Lung microvascular endothelial cell (primary cell): Measurements from ENCODE around the gene IGSF21. TPM values are rescaled to one million over a fixed set of nuclear protein-coding genes. Genes with fewer than 3 reads are reported as not detected.
"Not testable (repeated sequence)": the region's sequence is repeated elsewhere in the genome, so short reads cannot be mapped to it uniquely, and the experiment has no call there.

Experiments
- DNase-seq, 2 donors: peaks; one replicate each; pipeline versions ENCODE4 v3.0.0 to v3.0.0-alpha.2; 2010; ENCODE audit warnings: low read depth in 2 of 2
- total RNA-seq: library from RNA; depleted of rRNA; stranded (reverse); fragments of >200 nt; gene quantifications from 2 replicates; pipeline ENCODE4 v1.2.1, GENCODE V29; 2014

The IGSF21 gene
- total RNA-seq, 1 donor from 2014 or later, result not detected

DNA sequence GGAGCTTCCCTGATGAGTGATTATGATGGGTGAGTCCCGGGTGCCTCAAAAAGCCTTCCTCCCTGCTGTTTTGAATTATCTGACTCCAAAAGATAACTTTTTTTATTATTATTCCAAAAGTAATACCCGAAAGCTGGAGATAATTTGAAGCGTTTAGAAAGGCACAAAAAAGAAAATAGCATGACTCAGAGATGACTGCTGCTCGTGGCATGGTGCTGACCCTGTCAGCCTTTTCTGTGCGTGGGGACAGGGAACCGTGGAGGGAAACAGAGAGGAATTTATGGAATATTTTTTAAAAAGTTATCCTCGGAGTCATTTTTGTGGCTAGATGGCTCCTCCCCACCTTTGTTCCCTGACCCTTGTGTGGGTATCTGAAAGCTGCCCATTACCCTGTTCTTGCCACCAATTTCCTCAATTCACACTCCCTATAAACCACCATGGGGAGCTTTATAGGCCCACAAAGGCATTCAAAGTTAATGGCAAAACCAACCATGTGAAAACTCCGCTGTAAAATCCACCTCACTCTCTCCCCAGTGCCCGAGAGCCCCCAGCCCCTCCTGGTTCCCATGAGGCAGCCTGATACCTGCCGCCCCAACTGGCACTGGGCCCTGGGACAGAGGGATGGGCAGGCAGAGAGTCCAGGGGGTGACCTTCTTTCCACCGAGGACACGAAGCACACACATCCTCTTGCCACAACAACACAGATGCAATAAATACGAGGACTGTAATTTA lies 37.5 kb downstream of the IGSF21 start:
- DNase-seq, result no peak

DNA sequence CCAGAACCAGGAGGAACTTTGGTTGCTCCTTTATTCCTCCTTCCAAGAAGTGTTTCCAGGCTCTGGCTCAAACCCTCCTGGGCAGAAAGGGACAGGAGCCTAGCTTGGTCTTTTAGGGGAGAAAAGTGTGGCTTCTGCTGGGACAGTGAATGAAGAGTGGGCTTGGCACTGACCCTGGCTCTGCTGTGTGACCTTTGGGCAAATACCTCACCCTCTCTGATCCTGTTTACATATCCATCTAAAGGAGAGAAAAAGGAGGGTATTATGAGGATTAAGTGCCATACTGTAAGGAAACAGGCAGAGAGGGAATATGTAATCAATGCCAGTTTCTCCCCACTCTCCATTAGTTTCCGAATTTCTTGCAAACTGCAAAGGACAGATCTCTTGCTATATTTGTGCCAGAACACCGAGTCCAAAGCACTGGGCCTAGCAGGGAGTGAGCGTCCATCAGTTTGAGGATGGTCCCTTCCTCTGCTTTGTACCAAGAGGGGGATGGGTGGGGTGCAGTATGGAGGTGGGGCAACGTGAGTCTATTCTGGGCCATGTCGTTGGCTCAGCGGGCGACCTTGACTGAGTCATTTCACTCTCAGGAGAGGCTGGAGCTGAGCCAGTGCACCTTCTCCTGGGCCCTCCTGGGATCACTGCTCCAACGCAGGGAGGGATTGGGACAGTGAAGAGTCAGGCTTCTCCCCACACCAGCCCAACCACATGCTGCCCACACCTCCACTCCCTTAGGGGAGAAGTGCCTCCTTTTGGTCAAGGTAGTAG lies 38.4 kb downstream of the IGSF21 start:
- no peak for DNase-seq

DNA sequence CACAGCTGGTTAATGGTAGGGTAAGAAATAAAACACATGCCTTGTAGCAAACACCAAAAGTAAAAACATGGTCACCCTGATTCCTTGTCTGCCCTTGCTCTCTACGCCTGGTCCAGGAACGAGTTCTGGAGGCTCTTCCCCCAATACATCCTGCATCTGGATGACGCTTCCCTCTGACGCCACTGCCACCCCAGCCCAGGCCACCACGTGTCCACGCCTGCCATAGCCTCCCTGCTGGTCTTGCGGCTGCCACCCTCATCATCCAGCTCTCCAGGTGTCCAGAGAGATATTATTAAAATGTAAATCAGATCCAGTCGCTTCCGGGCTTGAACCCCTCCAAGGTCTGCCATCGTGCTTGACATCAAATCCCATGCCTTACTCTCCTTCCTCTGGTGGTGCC lies 39.3 kb downstream of the IGSF21 start:
- DNase-seq, result no peak

DNA sequence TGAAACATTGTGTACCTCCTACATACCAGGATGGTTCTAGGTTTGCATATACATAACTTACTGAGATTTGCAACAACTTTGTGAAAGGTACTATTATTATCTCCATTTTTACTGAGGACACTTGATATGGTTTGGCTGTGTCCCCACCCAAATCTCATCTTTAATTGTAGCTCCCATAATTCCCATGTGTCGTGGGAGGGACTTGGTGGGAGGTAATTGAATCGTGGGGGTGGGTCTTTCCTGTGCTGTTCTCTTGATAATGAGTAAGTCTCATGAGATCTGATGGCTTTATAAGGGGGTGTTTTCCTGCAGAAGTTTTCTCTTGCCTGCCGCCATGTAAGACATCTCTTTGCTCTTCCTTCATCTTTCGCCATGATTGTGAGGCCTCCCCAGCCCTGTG lies 40.1 kb downstream of the IGSF21 start:
- no peak for DNase-seq

DNA sequence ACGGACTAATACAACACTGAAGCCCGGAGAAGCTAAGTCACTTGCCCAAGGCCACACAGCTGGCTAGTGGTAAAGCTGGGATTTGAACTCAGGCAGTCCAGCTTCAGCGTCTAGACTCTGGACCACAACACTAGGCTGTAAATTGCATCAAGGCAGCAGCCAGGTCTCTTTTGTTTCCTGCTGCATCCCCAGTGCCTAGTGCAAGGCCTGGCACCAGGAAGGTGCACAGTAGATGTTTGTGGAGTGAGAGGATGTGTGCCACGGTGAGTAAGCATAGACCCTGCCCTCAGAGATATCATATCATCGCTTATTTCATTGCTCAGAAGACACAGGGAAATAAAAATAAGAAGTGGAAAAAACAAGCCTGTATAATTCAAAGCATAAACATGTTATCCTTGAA lies 40.9 kb downstream of the IGSF21 start:
- DNase-seq, result no peak

DNA sequence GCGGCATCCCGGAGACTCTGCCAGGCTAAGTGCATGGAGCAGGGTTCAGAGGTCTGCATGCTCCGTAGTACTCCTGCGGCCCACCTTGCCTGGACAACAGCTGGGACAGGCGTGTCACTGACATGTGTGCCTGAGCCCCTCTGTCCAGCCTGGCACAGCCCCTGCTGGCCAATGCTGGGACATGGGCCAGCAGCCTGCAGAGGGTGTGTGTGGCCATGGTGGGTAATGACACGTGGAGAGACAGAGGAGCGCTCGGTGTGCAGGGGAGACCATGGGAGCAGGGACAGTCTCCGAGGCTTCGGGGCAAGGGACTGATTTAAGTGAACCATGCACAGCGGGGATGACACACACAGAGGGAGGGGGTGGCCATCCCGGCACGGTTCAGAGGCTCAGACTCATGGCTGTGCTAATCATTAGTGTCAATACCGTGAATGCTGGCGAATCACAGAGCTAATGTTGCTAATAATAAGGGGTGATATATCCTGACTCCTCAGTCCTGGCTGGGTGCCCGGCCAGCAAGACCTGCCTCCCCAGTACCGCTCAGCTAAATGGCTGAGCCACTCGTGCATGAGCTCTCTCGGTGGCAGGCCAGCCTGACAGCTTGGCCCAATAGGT lies 41.5 kb downstream of the IGSF21 start:
- no peak for DNase-seq

DNA sequence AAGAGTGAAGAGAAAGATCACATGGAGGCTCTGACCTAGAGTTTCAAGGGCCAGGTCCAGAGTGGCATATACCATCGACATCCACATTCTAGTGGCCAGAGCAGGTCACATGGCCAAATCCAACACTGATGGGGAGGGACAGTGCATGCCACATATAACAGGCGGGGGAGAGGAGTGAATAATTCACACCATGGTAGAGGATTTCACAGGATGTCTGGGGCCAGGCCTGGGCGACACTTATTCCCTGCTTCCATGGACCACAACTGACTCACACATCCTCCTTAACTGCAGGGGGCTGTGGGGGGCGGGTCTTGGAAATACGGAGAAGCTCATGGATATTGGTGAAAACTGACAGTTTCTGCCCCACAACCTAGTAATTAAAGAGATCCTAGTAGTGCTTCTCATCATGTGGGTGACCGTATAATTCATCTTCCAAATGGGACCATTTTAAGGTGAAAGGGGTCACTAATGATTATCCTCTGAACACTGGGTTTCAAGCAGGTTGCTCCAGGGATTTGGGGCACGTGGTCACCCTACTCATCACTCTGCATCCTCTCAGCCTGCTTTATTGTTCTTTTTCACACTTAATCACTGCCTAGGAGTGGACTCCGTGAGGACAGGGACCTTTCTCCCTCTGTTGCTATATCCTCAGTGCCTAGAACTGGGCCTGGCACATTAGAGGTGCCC lies 44.0 kb downstream of the IGSF21 start:
- no peak for DNase-seq

DNA sequence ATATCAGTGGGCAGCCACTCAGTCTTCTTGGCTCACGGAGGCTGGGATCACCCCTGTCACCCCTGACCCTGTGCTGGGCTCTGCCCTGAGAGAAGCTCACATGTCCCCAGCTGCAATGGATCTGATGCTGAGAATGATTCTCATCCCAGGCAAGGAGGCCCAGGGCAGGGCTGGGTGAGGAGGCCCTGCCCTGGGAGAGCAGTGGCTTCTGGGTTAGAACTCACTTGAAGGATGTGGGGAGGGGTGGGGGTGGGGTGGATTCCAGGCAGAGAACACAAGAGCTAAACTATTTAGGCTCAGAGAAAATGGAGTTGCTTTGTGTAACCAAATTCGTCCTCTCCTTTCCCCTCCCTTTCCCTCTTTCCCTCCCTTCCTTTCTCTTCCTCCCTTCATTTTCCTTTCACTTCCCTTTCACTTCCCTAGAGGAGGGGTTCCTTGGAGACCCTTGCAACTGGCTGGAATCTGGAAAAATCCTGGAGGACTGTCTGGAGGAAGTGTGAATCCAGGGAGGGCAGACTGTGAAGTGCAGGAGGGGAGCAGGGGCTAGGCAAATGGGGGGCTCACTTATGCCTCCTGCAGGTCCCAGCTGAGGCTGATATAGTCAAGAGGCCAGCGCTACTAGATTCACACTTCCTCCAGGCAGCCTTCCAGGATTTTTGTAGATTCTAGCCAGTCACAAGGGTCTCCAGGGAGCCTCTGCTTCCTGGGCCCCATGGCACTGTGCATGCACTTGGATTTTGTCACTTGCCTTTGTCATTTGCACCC lies 47.0 kb downstream of the IGSF21 start:
- DNase-seq, result no peak

DNA sequence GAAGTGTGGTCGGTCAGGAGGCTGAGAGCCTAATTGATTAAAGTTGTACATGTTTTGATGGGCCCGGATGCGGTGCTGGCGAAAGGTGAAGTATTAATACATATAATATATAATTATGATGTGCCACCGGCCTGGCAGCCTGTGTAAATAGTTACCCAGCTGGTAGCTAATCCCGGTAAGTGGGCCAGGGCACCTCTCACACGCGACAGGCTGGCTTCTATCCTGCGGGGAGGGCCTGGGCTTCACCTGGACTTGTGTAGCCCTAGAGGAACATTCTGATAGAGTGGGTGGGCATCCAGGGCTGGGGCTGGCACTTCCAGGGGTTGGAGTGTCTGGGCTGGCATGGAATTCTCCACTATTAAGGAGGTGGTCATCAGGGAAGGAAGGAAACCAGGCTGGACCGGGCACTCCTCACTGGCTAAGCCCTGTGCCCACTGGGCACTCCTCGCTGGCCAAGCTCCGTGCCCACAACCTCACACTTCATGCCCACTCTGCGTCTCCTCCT lies 48.3 kb downstream of the IGSF21 start:
- no peak for DNase-seq

DNA sequence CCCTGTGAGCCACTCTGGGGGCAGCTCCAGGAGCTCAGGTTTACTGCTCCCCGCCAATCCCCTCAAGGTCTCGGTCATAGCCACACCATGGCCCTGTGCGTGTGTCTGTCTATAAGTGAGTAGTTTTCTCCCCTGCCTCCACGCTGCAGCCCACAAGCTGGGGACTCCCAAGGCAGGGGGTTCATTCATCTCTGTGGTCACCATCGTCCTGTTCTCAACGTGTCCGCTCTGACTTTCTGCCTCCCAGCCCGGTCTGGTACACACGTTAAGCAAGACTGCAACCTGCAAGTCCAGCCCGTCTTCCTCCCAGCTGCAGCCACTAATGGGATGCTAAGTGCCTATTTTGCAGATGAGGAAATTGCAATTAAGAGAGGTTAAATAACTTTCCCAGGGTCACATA lies 49.8 kb downstream of the IGSF21 start:
- DNase-seq, result no peak

DNA sequence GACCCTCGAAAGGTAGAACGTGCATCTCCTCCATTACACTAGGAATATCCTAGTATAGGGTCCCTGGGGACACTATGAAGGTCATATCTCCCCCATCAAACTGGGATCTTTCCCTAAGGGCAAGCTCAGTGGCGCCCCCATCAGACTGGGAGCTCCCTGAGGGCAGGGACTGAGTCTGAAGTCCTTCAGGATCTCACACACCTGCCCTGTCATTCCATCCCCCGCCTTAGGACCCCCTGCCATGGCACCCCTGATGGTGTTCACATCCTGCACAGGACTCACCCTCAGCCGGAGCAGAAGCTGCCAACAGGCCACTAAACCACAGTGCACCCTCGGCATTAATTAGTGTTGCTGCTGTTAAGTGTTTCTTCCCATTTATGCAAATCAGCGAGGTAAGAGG lies 50.4 kb downstream of the IGSF21 start:
- DNase-seq, result no peak

DNA sequence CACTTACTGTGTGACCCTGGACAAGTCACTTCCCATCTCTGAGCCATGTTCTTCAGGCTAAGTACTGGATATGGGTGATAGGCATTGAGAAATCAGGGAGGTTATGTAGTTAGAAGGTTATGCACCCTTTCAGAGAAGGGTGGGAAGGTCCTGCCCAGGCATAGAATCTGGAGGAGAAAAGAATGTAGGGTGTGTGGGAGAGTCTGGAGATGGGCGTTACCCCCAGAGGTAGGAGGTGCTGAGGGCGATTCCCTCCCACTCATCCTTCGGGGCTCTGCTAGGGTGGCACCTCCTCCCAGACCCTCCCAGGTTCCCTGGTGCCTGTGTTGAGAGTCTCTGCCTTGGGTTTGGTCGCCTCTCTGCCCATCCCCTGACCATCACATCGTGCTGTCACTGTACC lies 51.1 kb downstream of the IGSF21 start:
- DNase-seq, result no peak

DNA sequence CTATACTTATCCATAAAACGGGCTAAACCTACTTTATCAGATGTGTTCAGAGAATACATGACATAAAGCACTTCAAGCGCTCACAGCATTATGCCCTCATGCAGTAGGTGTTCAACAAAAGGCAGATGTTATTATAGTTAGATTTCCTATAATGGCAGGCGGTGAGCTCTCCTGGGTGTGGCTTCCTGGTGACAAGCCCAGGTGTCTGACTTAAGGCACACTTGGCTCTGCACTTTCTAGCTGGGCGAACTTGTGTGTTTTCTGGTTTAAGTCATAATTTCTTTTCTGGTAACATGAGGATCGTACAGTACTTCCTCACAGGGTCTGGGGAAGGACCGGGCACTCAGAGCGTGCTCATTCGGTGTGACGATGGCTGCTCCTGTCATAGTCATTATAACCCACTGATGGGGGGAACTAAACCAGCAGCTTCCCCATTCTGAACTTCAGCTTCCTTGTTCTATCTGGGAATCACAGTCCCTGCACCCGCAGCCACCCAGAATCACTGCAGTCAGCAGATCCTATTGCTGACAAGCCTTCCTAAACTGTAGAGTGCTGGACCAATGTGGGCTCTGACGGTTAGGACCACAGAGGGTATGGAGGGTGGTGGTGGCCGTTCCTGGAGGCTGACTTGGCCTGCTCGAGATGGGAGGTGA lies 52.8 kb downstream of the IGSF21 start:
- no peak for DNase-seq

DNA sequence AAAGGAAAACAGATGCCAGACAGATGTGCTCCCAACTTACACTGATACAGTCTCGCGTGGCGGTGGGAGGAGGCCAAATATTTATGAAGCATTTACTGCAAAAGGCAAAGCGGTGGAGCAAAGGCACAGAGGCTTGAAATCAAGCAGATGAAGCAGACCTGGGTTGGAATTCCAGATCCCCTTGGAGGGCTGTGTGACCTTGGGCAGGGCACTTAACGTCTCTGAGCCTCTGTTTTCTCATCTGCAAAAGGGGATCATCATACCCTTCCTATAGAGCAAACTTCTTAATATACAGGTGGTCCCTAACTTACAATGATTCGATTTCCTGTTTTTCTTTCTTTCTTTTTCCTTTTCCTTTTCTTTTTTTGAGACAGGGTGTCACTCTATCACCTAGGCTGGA lies 54.1 kb downstream of the IGSF21 start:
- DNase-seq, result no peak

DNA sequence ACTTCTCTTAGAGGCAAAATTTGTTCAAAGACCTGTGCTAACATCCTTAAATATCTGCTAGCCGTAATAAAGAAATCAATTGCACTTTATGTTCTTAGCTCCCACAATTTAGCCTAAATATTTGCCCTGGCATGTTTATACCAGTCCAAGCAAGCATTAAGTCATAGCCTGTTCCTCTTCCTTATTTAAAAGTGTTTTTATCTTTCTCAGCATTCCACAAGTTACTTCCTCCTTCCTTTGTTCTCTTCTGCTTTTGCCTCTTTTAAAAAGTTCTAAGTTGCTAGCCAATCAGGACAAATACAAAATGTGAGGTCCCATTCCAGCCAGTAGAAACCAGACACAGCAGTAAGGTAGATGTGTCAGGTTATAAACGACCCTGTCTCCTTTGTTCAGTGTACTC lies 58.0 kb downstream of the IGSF21 start:
- DNase-seq, result not testable (repeated sequence)

DNA sequence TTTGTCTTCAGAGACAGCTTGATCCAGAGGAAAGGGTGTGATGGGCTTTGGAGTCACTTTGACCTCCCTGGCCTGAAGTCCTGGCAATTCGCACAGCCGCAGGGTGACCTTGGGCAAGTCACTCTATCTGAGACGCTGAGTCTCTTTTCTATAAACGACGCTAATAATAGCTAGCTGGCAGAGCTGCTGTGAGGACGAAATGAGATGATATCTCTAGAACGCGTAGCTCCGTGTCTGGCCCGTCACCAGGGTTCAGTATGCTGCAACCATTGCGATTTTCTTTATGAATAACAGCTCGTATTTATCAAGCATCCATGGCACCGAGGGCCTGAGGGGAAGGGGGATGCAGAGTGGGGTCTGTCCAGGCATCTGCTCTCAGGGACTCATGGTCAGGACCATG lies 58.7 kb downstream of the IGSF21 start:
- DNase-seq, result no peak

DNA sequence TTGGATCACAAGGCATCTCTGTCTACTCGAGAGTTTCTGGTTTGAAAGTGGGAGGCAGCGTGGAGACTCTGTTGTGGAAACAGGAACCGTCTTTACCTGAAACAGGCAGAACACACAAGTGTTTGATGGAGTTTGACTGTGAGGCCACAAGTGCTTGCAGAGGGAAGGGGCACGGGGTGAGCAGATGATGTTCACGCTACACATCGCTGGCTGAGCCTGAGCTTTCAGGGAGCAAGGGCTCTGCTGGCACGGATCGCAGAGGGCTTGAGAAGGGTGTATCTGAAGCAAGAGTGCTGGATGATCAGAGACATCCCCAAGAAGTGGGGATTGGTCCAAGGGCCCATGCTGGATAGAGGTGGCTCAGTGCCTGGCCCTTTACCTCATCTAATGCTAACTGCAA lies 59.3 kb downstream of the IGSF21 start:
- no peak for DNase-seq

DNA sequence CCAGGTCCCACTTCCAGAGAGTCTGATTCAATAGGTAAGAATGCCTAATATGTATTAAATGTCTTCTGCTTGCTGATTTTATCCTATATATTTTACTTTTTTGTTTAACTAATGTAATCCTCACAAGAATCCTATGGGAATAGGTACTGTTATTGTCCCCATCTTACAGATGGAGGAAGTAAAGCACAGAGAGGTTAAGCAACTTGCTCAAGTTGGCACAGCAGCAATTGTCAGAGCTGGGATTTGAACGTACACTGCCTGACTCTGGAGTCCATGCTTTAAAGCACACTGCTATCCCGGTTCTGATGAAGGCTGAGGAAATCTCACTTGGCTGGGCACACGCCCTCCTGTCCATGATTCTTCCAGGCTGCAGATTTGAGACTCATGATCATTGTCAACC lies 62.8 kb downstream of the IGSF21 start:
- no peak for DNase-seq

DNA sequence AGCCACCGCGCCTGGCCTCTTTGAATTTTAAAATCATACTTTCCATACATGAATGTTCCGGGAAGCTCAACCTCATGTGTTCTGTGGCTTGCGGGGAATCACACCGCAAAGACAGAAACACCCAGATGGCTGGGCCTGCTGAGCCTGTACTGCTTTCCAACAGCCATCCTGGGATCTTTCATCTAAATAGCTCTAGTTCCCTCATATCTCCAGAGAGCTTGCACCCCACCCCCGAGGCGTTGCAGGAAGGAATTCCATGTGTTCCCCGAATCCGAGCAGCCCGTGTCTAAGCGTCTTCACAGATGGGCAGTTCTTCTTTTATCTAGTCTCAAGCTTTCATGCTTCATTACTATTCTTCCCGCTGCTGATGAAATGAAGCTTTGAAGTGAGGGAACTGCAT lies 66.4 kb downstream of the IGSF21 start:
- no peak for DNase-seq

DNA sequence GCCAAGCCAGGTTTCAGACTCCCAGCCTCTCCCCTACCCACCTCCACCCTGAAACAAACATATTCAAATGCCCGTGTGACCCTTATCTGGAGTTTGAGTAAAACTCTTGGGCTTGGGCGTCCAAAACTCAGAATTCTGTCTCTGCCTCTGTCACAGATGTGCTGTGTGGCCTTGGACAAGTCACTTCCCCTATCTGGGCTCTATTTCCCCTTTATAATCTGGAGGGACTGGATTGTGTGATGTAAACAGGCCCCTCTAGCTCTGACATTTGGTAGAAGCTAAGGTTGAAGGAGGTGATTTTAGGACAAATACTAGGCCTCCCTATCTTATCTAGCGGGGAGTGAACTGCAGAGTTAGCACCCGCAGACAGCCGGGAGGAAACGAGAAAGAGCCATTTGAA lies 67.5 kb downstream of the IGSF21 start:
- no peak for DNase-seq
